Loucy (cell line): ENCODE results near the gene SSUH2.

Experiments
- H2AFZ ChIP-seq: fragments of 200-600 bp; sonication (generic); 2 replicates; pipeline ENCODE4 v1.6.0; 2016; ENCODE audit warnings: antibody characterized with exemption, mild to moderate bottlenecking, low read length, moderate library complexity
- H3F3A ChIP-seq: fragments of 200-600 bp; 2 replicates; pipeline ENCODE4 v1.6.0; 2016; ENCODE audit warnings: antibody characterized with exemption, low read depth, mild to moderate bottlenecking
- H3K27me3 ChIP-seq: fragments of 200-600 bp; sonication (generic); 2 replicates; pipeline ENCODE4 v1.6.1; 2014; ENCODE audit warnings: low read length, mild to moderate bottlenecking; ENCODE audit not compliant: insufficient read depth, poor library complexity, severe bottlenecking
- H3K36me3 ChIP-seq: fragments of 200-600 bp; sonication (generic); 2 replicates; pipeline ENCODE4 v1.6.1; 2016; ENCODE audit warnings: low read length; ENCODE audit not compliant: insufficient read depth
- H3K4me1 ChIP-seq: fragments of 200-600 bp; sonication (generic); 2 replicates; pipeline ENCODE4 v1.5.1; 2014; ENCODE audit warnings: low read length, mild to moderate bottlenecking; ENCODE audit not compliant: insufficient read depth, poor library complexity, severe bottlenecking
- H3K4me2 ChIP-seq: fragments of 200-600 bp; sonication (generic); 2 replicates; pipeline ENCODE4 v1.6.0; 2014; ENCODE audit warnings: antibody characterized with exemption, low read length, low read depth, mild to moderate bottlenecking; ENCODE audit not compliant: poor library complexity, severe bottlenecking
- H3K4me3 ChIP-seq: fragments of 200-600 bp; sonication (generic); 2 replicates; pipeline ENCODE4 v1.5.1; 2014; ENCODE audit warnings: low read length, mild to moderate bottlenecking, mixed read lengths; ENCODE audit not compliant: poor library complexity, severe bottlenecking
- H3K79me2 ChIP-seq: fragments of 200-600 bp; sonication (generic); 2 replicates; pipeline ENCODE4 v1.6.1; 2014; ENCODE audit warnings: low read length; ENCODE audit not compliant: insufficient read depth
- H3K9ac ChIP-seq: fragments of 200-600 bp; sonication (generic); 2 replicates; pipeline ENCODE4 v1.6.0; 2014; ENCODE audit warnings: mild to moderate bottlenecking, low read depth, low read length, moderate library complexity; ENCODE audit not compliant: poor library complexity, severe bottlenecking
- H3K9me2 ChIP-seq: fragments of 200-600 bp; sonication (generic); replicated peaks from 2 replicates; pipeline ENCODE4 v1.6.1; 2016; ENCODE audit warnings: low read depth, low read length, mixed read lengths
- H3K9me3 ChIP-seq: fragments of 200-600 bp; sonication (generic); 2 replicates; pipeline ENCODE4 v1.6.1; 2014; ENCODE audit warnings: mild to moderate bottlenecking, antibody characterized with exemption, low read length, low read depth; ENCODE audit not compliant: insufficient read depth
- H4K20me1 ChIP-seq: fragments of 200-600 bp; sonication (generic); 2 replicates; pipeline ENCODE4 v1.6.0; 2014; ENCODE audit warnings: antibody characterized with exemption, low read length, mild to moderate bottlenecking; ENCODE audit not compliant: insufficient read depth, poor library complexity, severe bottlenecking
- CTCF ChIP-seq: fragments of 200-600 bp; sonication (generic); conservative IDR thresholded peaks from 2 replicates; pipeline ENCODE4 v1.5.1; 2014; ENCODE audit warnings: mild to moderate bottlenecking, antibody characterized with exemption, low read length
- EZH2phosphoT487 ChIP-seq: fragments of 200-600 bp; IDR thresholded peaks from 2 replicates; pipeline ENCODE4 v1.6.1; 2018; ENCODE audit warnings: antibody characterized with exemption, mild to moderate bottlenecking, moderate library complexity, borderline replicate concordance

Gene SSUH2

GRCh38 chr3:8596321-8597218 lies 48.0 kb downstream of the SSUH2 start:
- Histone ChIP-seq H3K4me3 (no peak overlapping the region), H3K9ac (no peak overlapping the region), H3K9me3 (no peaks in the 10 kb centered on the region), H3K27me3 (no peaks in the 10 kb centered on the region), H3F3A (no peaks in the 10 kb centered on the region), H3K9me2 (no peaks in the 10 kb centered on the region), H2AFZ (no peak overlapping the region), H3K4me1 (no peaks in the 10 kb centered on the region), H4K20me1 (no peaks in the 10 kb centered on the region), H3K36me3 (no peaks in the 10 kb centered on the region), H3K4me2 (no peak overlapping the region), H3K79me2 (no peaks in the 10 kb centered on the region)
- TF ChIP-seq EZH2phosphoT487 (no peak), CTCF (no peak)

- no peak overlapping the region for H3K9ac ChIP-seq
- no peaks in the 10 kb centered on the region for H3K36me3 ChIP-seq
- H3K4me2 ChIP-seq = no peak overlapping the region
- H3F3A ChIP-seq = no peaks in the 10 kb centered on the region
- H3K4me1 ChIP-seq = no peaks in the 10 kb centered on the region
- no peaks in the 10 kb centered on the region for H3K27me3 ChIP-seq
- H3K79me2 ChIP-seq = no peaks in the 10 kb centered on the region
- TF ChIP-seq EZH2phosphoT487 = no peak
- no peak overlapping the region for H2AFZ ChIP-seq
- H3K4me3 ChIP-seq = no peak overlapping the region
- no peaks in the 10 kb centered on the region for H3K9me3 ChIP-seq
- no peaks in the 10 kb centered on the region for H4K20me1 ChIP-seq
- no peaks in the 10 kb centered on the region for H3K9me2 ChIP-seq
Observed at GRCh38 chr3:8595695-8596115, 48.9 kb downstream of the SSUH2 start.

GRCh38 chr3:8595252-8595651 lies 49.3 kb downstream of the SSUH2 start:
- Histone ChIP-seq H2AFZ (no peak overlapping the region), H3K4me3 (no peak overlapping the region), H3F3A (no peaks in the 10 kb centered on the region), H3K79me2 (no peaks in the 10 kb centered on the region), H4K20me1 (no peaks in the 10 kb centered on the region), H3K4me1 (no peaks in the 10 kb centered on the region), H3K27me3 (no peaks in the 10 kb centered on the region), H3K36me3 (no peaks in the 10 kb centered on the region), H3K9me3 (no peaks in the 10 kb centered on the region), H3K9ac (no peak overlapping the region), H3K9me2 (no peaks in the 10 kb centered on the region), H3K4me2 (no peak overlapping the region)
- no peak for TF ChIP-seq CTCF
- no peak for TF ChIP-seq EZH2phosphoT487
